ENCODE measurements around the gene DLGAP1.
A peak's percentile ranks its signal among the peaks of the same experiment; 100 is the strongest.
"Not testable (repeated sequence)": the region's sequence is repeated elsewhere in the genome, so short reads cannot be mapped to it uniquely, and the experiment has no call there.

Gene DLGAP1

DNA sequence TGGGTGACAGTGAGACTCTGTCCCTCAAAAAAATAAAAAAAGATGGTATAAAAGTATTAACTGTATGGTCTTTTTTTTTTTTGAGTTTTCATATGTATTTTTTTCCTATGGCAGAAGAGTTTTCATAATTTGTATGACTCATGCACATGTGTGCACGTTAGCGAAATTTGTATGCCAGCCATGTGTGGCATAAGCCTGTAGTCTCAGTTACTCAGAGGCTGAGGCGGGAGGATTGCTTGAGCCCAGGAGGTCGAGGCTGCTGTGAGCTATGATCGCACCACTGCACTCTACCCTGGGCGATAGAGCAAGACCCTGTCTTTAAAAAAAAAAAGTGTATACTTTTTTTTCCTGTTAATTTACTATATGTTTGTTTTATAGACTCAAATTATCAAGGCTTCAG, 844.3 kb downstream of the DLGAP1 start:
- DNase-seq: no peak

- no peak for DNase-seq
Observed at GRCh38 chr18:3610188-3610708, 844.9 kb downstream of the DLGAP1 start.

GRCh38 chr18:3608488-3608887, 846.6 kb downstream of the DLGAP1 start:
- no peak for DNase-seq

GRCh38 chr18:3608099-3608453, 847.0 kb downstream of the DLGAP1 start:
- DNase-seq: not testable (repeated sequence)

DNA sequence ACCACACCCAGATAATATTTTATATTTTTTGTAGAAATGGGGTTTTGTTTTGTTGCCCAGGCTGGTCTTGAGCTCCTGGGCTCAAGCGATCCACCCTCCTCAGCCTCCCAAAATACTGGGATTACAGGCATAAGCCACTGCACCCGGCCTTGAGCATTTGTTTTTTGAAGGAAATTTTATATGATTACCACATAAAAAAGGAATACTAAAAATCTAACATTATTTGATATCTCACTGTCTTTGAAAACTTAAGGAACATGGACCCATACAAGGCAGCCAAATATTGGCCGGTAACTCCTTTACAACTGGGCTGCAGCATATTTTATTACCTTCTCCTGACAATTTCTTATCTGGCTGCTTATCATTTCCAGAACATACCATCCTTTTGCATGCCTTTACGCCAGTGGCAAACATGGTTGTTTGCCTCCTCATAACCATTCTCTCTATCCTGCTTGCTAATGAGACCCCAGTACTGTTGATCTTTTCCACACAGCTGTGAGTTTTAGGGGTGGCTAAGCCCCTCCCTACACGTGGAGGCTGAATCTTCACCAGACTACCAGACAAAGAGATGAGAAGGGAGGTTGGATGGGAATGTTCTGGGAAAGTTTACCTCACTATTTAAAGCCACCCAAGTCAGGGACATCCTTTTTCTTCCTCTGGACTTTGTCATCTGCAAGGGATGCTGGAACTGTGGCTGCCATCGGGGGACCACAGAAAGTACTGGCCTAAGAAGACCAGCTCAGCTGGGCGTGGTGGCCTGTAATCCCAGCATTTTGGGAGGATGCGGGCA, 847.6 kb downstream of the DLGAP1 start:
- no peak for DNase-seq

DNA sequence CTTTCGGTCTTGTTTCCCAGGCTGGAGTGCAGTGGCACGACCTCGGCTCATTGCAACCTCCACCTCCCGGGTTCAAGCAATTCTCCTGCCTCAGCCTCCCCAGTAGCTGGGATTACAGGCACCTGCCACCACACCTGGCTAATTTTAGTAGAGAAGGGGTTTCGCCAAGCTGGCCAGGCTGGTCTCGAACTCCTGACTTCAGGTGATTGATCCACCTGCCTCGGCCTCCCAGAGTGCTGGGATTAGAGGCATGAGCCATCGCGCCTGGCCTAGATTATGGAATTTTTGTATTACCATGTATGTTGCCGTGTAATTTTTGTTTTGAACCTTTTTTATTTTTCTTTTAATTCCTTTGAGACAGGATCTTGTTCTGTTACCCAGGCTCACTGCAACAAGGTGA, 848.2 kb downstream of the DLGAP1 start:
- not testable (repeated sequence) for DNase-seq

DNA sequence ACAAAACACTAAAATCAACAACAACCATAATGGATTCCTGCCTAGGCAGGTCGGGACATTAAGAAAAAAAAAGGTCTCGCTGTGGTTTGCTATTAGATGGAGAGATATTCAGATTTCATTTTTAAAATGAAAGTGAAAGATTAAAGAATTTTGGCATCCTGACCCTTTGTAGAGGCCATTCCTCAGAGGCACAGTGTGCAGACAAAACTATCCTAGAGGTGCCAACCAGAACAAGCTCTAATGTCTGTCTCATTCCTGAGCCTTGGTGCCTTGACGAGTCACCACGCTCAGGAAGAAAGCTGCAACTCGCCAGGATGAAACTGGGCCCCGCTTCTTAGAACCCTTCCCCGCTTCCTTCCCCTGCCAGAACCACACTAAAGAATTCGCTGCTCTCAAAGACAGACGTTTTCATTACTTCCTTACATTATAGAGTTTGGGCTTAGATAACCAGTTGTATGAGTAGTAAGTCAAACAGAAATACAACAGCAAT, 849.1 kb downstream of the DLGAP1 start:
- DNase-seq: peak in 1 of 2 experiments; percentile 50

DNA sequence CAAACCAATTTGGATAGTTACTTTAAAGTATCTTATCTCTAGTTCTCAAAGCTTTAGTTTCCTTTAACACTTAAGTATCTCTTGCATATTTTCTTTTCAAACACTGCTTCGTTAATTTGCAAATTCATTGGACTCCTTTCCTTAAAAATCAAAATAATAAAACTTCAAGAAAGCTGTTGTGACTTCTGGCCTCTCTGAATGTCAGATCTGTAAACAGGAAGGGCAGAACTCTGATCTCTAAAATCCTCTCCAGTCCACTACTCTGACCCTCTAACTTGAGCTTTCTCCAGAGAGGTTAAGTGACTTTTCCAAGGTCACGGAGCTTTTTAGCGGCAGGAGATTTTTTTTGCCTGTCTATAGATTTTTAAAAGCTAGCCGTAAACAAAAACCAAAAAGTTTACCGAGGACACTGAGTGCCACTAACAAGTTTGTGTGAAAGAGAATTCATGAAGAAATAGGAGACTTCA, 849.6 kb downstream of the DLGAP1 start:
- no peak for DNase-seq

DNA sequence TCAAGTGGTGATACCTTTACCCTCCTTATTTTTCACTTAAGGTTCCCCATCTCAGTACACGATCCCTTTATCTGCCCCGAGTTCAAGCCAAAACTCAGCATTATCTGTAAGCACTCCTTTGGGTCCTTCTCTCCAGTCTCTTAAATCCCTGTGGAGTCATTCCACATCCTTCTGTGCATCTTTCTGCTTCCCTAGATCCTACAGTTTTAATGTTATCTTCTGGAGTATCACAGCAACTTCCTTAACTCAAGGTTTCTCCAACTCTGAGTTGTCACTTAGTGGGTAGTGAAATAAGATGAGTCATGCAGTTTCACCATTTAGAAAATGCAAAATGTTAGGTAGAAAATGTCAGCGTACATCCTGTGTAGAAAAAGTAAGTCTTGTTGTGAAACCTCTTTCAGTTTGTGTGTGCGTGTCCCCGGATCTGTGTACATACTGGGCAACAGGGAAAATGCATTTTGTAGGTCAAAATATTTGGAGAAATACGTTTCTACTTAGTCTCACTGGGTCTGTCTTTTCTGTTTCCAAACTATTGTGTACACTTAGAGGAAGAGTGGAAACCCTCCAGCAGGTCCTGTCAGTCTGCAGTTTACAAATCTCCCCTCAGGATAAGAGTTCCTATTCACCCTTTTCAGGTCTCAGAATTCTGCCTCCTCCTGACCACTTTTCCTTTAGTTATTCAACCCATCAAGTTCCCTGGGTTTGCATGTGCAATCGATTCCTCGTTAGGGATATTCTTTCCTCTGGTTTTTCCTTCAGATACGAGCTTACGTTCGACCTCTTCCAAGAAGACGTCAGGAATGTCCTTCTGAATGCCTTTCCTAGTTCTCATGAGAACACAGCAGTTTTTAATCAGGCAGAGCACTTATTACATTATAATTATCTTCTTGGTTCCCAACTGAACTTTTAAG, 850.4 kb downstream of the DLGAP1 start:
- DNase-seq: peak in 1 of 2 experiments; percentile 49

GRCh38 chr18:3604235-3604497, 850.9 kb downstream of the DLGAP1 start:
- no peak for DNase-seq

GRCh38 chr18:3603421-3604234, 851.5 kb downstream of the DLGAP1 start:
- no peak for DNase-seq

- not testable (repeated sequence) for DNase-seq
Observed at GRCh38 chr18:3601106-3601755, 853.9 kb downstream of the DLGAP1 start.

DNA sequence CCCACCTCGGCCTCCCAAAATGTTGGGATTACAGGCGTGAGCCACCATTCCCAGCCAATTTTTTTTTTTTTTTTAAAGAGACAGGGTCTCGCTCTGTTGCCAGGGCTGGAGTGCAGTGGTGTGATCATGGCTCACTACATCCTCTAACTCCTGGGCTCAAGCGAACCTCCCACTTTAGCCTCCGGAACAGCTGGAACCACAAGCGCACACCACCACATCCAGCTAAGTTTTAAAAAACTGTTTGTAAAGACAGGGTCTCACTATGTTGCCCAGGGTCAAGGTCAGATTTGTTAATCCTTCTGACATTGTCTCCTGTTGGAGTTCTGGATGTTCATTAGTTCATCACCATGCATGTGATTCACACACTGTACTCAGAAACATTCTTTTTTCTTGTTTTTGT, 855.2 kb downstream of the DLGAP1 start:
- no peak for DNase-seq

DNA sequence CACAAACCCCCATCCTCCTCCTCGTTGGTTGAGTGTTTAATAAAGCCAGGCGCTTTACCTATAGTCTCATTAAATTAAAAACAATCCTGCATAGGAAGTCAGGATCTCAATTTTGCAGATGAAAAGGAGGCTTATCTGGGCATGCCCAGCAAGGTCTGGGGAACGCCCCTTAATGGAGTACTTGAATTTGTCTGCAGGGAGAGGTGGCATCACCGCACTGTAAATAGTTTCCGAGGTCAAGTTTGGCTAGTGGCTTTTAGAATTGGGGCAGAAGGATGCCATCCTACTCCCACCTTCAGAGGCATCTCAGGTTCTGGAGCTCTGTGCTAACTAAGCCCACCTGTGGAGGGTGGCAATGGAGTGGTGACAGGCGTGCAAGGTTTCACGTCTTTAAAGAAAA, 855.9 kb downstream of the DLGAP1 start:
- no peak for DNase-seq

DNA sequence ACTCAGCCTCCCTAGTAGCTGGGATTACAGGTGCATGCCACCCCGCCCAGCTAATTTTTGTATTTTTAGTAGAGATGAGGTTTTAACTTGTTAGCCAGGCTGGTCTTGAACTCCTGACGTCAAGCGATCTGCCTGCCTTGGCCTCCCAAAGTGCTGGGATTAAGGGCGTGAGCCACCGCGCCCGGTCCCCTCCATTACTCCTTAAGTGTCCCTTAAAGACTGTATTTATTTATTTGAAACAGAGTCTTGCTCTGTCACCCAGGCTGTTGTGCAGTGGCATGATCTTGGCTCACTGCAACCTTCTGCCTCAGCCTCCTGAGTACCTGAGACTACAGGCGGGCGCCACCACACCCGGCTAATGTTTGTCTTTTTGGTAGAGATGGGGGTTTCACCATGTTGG, 856.5 kb downstream of the DLGAP1 start:
- no peak for DNase-seq

DNA sequence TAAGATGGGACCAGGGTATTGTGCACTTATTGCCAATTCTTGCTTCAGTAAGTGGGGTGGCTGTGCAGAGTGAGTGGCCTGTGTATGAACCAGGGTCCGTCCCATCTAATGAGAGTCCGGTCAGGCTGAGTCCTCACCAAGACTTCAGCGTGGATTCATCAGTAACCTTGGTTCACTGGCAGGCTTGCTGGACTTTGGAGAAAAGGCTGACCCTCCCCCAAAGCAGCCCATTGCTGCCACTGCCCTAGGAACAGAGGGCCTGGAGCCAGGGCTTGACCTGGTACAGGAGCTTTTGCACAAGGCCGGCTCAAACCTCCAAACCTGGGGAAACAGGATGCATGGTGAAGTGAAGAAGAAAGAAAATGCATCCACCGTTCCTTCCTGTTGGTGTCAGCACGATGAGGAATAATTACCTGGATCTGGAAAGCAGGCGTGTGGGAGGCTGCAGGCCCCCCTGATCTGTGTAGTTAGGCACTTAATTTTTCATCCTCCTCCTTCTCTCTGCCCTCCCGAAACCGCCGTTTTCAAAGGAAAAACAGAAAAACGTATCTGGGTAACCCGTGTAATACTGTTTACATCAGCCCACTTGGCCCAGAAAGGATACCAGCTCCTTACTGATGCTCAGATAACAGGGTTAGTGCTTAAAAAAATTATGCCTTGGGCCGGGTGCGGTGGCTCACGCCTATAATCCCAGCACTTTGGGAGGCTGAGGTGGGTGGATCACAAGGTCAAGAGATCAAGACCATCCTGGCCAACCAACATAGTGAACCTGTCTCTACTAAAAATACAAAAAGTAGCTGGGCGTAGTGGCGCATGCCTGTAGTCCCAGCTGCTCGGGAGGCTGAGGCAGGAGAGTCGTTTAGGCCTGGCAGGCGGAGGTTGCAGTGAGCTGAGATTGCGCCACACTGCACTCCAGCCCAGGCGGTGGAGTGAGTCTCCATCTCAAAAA, 857.4 kb downstream of the DLGAP1 start:
- no peak for DNase-seq

DNA sequence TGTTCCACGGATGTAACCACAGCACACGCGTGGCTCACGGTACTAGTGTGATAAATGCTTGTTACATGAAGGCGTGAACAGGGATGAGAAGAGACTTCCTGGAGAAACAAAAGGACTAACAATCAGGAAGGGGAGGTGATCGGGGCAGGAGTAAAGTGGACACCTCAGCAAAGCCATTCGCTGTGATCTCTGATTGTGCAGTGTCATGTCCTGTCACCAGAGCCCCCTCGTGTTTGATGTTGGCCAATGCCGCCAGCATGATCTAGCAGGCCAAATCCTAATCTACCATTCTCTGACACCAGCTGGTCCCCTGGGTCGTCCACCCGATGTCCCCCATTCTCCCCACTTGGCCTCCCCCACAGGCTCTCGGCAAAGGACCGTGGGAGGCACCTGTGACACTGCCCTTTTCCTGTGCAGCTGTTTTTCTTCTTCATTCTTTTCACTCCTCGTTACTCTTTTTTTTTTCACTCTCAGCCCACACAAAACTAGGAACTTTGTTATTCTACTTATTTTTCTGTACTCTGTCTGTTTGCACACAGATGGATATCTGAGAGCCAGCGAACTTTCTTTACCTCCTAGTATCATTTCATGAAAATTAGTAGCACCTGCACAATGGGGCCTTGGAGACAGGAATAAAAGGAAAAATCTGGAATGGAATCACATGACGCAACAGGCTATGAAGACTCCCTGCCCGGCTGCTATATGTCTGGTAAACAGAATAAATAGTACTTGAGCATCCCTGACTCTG, 858.3 kb downstream of the DLGAP1 start:
- peak; percentile 53 to 66 for DNase-seq

DNA sequence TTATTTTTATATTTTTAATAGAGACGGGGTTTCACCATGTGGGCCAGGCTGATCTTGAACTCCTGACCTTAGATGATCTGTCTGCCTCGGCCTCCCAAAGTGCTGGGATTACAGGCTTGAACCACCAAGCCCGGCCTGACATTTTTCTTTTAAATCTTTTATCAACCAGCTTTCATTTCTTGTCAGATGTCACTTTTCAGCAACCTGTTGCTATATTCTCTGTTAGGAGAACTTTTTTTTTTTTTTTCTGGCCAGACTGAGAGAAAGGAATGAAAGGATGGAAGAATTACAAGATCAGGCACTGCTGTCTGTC, 858.8 kb downstream of the DLGAP1 start:
- no peak for DNase-seq

DNA sequence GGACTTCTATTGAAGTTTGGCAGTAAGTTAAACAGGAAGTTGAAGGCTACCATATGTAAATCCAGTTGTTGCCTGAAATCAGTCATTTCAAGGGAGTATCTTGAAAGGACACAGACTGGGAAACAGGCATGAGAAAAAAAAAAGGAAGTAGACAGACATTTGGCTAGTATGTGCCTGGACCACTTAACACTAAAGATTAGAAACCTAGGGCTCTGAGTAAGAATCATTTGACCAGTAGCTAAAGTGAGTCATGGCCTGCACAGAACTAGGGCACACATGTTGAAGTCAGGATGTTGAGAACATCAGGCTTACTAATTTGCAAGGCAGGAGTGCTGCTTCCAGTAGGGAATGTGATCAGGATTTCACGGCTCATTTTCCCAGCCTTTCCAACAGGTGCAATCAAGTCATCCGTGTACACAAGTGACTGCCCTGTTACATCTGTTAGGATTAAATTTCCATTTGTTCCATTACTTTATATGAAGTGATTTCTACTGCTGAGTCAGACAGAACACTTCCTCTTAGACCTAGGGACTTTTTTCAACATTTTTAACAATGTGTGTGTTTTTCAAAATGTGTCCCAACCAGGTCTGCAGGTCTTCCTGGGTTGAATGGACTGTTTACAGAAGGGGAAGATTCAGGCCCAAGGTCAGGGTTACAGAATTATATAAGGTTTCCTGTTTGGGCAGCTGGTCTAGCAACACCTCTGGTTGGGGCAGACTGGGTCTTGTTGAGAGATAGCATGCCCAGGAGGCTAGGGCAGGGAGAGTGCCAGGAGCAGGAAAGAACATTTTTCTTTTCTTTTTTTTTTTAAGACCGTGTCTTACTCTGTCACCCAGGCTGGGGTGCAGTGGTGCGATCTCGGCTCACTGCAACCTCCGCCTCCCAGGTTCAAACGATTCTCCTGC, 859.5 kb downstream of the DLGAP1 start:
- peak; percentile 35 to 58 for DNase-seq

All from activated CD4-positive, alpha-beta T cell treated with anti-CD3 and anti-CD28 coated beads, Interleukin-2, amount 50 U/mL, for 48 hours (primary cell).